ENCODE measurements around the gene SPTAN1. TPM values are rescaled to one million over a fixed set of nuclear protein-coding genes. Genes with fewer than 3 reads are reported as not detected.
"Not testable (repeated sequence)": the region's sequence is repeated elsewhere in the genome, so short reads cannot be mapped to it uniquely, and the experiment has no call there.

The SPTAN1 gene
- total RNA-seq, 1 donor from 2014 or later, result 213 TPM

GRCh38 chr9:128643519-128644300 lies 91.3 kb downstream of the SPTAN1 start:
- no peak for TF ChIP-seq CTCF (IDR thresholded peaks at IDR 0.05; ENCODE audit: insufficient read depth, low read length, poor library complexity, severe bottlenecking)
- DNase-seq (ENCODE audit: low read depth), result no peak
- Histone ChIP-seq H3K27me3 (ENCODE audit: control insufficient read depth, insufficient read depth, low read length) (no peaks in the 10 kb centered on the region), H3K36me3 (ENCODE audit: control insufficient read depth, insufficient read depth, low read length) (no peaks in the 10 kb centered on the region), H3K4me3 (ENCODE audit: low read depth, low read length) (no peak overlapping the region)

GRCh38 chr9:128648206-128648605 lies 95.8 kb downstream of the SPTAN1 start:
- TF ChIP-seq CTCF (IDR thresholded peaks at IDR 0.05; ENCODE audit: insufficient read depth, low read length, poor library complexity, severe bottlenecking), result peak; percentile 22
- not testable (repeated sequence) for H3K4me3 ChIP-seq (ENCODE audit: low read depth, low read length); H3K36me3 ChIP-seq (ENCODE audit: control insufficient read depth, insufficient read depth, low read length); DNase-seq (ENCODE audit: low read depth); H3K27me3 ChIP-seq (ENCODE audit: control insufficient read depth, insufficient read depth, low read length)

- Histone ChIP-seq H3K4me3 (ENCODE audit: low read depth, low read length) (no peak overlapping the region), H3K27me3 (ENCODE audit: control insufficient read depth, insufficient read depth, low read length) (no peaks in the 10 kb centered on the region), H3K36me3 (ENCODE audit: control insufficient read depth, insufficient read depth, low read length) (no peaks in the 10 kb centered on the region)
- no peak for TF ChIP-seq CTCF (IDR thresholded peaks at IDR 0.05; ENCODE audit: insufficient read depth, low read length, poor library complexity, severe bottlenecking)
- DNase-seq (ENCODE audit: low read depth), result no peak
Measured at GRCh38 chr9:128651798-128652197, 99.4 kb downstream of the SPTAN1 start.

- Histone ChIP-seq H3K4me3 (ENCODE audit: low read depth, low read length) (no peak overlapping the region), H3K36me3 (ENCODE audit: control insufficient read depth, insufficient read depth, low read length) (no peaks in the 10 kb centered on the region), H3K27me3 (ENCODE audit: control insufficient read depth, insufficient read depth, low read length) (no peaks in the 10 kb centered on the region)
- DNase-seq (ENCODE audit: low read depth), result no peak
- TF ChIP-seq CTCF (IDR thresholded peaks at IDR 0.05; ENCODE audit: insufficient read depth, low read length, poor library complexity, severe bottlenecking), result no peak
Measured at GRCh38 chr9:128653908-128654307, 101.5 kb downstream of the SPTAN1 start.

GRCh38 chr9:128654481-128654880 lies 102.1 kb downstream of the SPTAN1 start:
- TF ChIP-seq CTCF (IDR thresholded peaks at IDR 0.05; ENCODE audit: insufficient read depth, low read length, poor library complexity, severe bottlenecking), result no peak
- no peaks in the 10 kb centered on the region for H3K27me3 ChIP-seq (ENCODE audit: control insufficient read depth, insufficient read depth, low read length)
- no peak overlapping the region for H3K4me3 ChIP-seq (ENCODE audit: low read depth, low read length)
- DNase-seq (ENCODE audit: low read depth), result no peak
- H3K36me3 ChIP-seq (ENCODE audit: control insufficient read depth, insufficient read depth, low read length), result no peaks in the 10 kb centered on the region
